ENCODE data around the gene KIAA0513.

The KIAA0513 gene

GRCh38 chr16:85077039-85077438 is 49.4 kb downstream of the KIAA0513 start:
- no peak for DNase-seq

- DNase-seq = no peak
Measured at GRCh38 chr16:85077576-85078125, 50.1 kb downstream of the KIAA0513 start.

GRCh38 chr16:85078226-85078625 is 50.6 kb downstream of the KIAA0513 start:
- no peak for DNase-seq

GRCh38 chr16:85078952-85079351 is 51.4 kb downstream of the KIAA0513 start:
- no peak for DNase-seq

GRCh38 chr16:85079785-85080570 is 52.4 kb downstream of the KIAA0513 start:
- no peak for DNase-seq

DNA sequence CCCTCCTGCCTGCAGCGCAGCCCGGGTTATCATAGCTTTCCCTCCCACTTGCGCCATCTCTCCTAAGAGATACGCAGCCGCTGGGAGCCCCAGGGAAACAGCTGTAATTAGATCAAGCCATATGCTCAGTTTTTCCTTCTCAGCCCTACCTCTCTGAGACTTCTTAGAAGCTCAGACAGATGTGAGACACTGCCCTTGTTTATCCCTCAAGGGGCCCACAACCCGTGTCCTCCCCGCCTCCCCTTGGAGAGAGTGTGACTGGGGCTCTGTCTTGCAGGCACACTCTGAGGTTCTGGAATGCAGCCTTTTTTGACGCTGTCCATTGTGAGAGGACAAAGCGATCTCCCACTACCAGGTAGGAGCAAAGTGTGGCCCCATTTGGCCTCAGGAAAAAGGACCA is 53.4 kb downstream of the KIAA0513 start:
- no peak for DNase-seq

DNA sequence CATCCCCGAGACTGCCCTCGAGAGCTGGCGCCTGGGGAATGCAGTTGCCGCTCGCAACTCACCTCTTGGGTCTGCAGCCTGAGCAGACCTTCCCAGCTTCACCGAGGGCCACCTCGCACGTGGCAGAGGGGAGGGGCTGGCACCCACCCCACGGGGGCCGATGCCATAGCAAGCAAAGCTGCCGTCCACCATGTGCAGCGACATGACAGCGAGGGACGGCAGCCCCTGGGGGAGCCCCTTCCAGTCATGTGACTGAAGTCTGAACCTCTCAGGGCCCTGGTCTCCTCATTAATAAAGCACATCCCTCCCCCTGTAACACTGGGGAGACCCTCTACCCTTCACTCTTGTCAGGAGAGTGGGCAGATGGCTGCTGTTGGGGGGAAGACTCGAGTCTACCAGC is 54.2 kb downstream of the KIAA0513 start:
- no peak for DNase-seq

GRCh38 chr16:85082173-85083050 is 54.8 kb downstream of the KIAA0513 start:
- DNase-seq = no peak

- no peak for DNase-seq
Measured at GRCh38 chr16:85083051-85083639, 55.5 kb downstream of the KIAA0513 start.

- DNase-seq = no peak
Measured at GRCh38 chr16:85084841-85085510, 57.4 kb downstream of the KIAA0513 start.

DNA sequence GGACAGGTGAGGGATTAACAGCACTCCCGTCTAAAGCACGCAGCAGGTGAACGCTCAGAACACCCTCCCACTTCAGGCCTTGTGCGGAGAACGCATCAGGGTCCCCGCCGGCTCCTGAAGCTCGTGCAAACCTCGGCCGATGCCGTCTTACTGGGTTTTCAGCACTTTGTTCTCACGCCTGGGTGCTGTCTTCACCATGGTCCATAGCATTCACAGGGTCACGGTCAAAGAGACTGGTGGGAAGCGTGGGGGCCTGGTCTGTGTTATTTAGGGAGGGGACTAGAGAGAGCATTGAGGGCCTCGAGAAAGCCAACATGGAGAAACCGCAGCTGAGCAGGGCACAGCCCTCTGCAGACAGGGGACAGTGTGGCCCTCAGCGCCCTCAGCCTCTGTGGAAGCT is 58.1 kb downstream of the KIAA0513 start:
- no peak for DNase-seq

- DNase-seq = peak; percentile 42
Measured at GRCh38 chr16:85086347-85087291, 59.0 kb downstream of the KIAA0513 start.

- no peak for DNase-seq
Measured at GRCh38 chr16:85087899-85088569, 60.4 kb downstream of the KIAA0513 start.

DNA sequence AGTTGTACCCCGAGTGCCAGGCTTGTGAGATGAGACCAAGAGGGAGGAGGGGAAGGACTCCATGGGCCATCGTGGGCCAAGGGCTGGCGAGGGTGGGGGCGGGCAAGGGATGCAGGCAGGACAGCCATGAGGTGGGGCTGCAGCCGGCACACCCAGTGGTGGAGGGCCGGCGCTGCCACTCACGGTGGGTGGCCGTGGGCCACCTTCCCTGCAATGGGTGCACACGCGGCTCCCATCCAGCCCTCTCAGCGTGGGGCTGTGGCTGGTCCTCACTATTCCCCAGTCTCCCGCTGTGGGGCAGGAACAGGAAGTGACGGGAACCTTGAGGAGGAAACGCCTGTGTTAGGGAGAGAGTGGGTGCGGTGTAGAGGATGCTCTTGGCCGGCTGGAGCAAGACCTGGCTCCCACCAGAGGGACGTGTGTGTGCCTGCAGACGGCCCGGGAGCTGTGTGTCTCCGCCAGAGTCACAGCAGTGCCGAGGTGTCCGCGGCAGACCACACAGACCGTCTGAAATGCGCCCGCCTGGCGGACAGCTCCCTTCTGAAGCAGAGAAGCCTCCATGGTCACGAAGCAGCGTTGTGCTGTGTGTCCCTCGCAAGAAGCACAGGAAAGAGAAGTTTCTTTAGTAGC is 61.1 kb downstream of the KIAA0513 start:
- no peak for DNase-seq

- no peak for DNase-seq
Measured at GRCh38 chr16:85089525-85089924, 61.9 kb downstream of the KIAA0513 start.

DNA sequence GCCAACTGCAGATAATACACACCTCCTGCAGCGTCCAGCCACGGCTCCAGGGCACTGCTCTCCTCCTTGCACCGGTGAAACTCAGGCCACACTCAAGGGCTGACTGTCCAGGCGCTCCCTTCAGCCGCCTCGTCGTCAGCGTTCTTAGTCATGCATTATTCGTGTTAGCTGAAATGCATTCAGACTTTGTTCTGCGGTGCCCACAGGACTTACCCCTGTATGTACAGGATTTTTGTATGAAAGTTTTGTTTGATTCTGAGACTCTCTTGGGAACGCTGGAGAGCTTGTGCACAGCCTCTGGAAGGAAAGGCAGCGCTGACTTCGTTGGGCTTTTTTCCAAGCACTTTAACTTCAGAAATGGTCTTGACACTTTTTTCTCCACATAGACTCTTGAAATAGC is 62.6 kb downstream of the KIAA0513 start:
- no peak for DNase-seq

GRCh38 chr16:85090873-85091521 is 63.4 kb downstream of the KIAA0513 start:
- no peak for DNase-seq

GRCh38 chr16:85091522-85091910 is 63.9 kb downstream of the KIAA0513 start:
- DNase-seq = no peak

DNA sequence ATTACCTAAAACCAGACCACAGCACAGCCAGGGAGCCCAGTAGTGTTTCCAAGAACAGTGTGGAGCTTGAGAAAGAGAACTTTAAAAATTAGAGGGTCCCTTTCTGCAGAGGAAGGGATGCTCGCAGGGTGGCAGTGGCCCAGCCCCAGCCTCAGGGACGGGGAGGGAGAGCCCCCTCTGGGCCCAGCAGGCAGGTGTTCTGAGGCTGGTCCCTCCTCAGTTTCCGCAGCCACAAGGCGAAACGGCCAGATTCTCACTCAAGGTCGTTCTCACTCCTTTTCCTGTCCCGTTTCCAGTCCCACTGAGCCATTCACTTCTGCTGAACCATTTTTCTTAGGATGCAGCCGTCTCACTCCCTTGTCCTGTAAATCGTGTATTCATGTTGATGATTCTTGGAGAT is 64.7 kb downstream of the KIAA0513 start:
- DNase-seq = no peak

DNA sequence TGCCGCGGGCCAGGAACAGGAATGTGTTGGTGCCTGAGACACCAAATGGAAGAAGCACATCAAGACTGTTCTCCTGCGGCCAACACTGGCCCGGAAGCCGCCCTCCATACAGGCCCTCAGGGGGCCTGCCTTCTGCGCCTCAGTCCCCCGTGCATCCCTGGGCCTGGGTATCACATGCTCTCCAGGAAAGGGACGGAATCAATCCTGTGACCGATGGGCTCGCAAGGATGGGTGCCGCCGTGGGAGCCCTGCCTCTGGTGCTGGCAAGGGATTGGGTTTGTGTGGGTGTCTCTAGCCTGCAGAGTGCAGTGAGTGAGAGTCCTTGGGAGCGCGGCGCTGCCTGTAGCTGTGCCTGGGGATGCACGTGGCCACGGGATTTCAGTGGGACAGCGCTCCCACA is 65.3 kb downstream of the KIAA0513 start:
- no peak for DNase-seq

All from NCI-H345 (cell line).